ENCODE data around the gene TMEM151A. TPM values are rescaled to one million over a fixed set of nuclear protein-coding genes. Genes with fewer than 3 reads are reported as not detected.

Gene TMEM151A
- total RNA-seq, 1 donor from 2014 or later = not detected

GRCh38 chr11:66330931-66331330 lies 39.2 kb downstream of the TMEM151A start:
- Mint-ChIP-seq H3K4me3 (no peak overlapping the region), H3K27ac (no peak overlapping the region), H3K27me3 (ENCODE audit: insufficient read depth, low read depth) (peaks cover 7% of the 10 kb centered on the region), H3K36me3 (no peaks in the 10 kb centered on the region), H3K9me3 (no peaks in the 10 kb centered on the region), H3K4me1 (peaks cover 31% of the 10 kb centered on the region)
- no peak overlapping the region for H3K4me2 ChIP-seq
- no peak overlapping the region for H2AFZ ChIP-seq (replicated peaks)
- no peaks in the 10 kb centered on the region for H3K79me2 ChIP-seq (ENCODE audit: low read depth)
- no peaks in the 10 kb centered on the region for H3K9me3 ChIP-seq (ENCODE audit: low read depth)
- H4K20me1 ChIP-seq (ENCODE audit: low read depth) = no peaks in the 10 kb centered on the region
- H3K27ac ChIP-seq = no peak overlapping the region
- no peak overlapping the region for H3K4me3 ChIP-seq
- H3F3A ChIP-seq (ENCODE audit: low read depth) = no peaks in the 10 kb centered on the region
- no peak for DNase-seq (ENCODE audit: low spot score)
- H3K27me3 ChIP-seq = peaks cover 8% of the 10 kb centered on the region
- no peak overlapping the region for H3K9ac ChIP-seq
- peaks cover 8% of the 10 kb centered on the region for H3K4me1 ChIP-seq
- H3K36me3 ChIP-seq = no peaks in the 10 kb centered on the region
- no peak for TF ChIP-seq EZH2phosphoT487 (IDR thresholded peaks at IDR 0.05)
- TF ChIP-seq, protein P1, sequence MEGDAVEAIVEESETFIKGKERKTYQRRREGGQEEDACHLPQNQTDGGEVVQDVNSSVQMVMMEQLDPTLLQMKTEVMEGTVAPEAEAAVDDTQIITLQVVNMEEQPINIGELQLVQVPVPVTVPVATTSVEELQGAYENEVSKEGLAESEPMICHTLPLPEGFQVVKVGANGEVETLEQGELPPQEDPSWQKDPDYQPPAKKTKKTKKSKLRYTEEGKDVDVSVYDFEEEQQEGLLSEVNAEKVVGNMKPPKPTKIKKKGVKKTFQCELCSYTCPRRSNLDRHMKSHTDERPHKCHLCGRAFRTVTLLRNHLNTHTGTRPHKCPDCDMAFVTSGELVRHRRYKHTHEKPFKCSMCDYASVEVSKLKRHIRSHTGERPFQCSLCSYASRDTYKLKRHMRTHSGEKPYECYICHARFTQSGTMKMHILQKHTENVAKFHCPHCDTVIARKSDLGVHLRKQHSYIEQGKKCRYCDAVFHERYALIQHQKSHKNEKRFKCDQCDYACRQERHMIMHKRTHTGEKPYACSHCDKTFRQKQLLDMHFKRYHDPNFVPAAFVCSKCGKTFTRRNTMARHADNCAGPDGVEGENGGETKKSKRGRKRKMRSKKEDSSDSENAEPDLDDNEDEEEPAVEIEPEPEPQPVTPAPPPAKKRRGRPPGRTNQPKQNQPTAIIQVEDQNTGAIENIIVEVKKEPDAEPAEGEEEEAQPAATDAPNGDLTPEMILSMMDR (IDR thresholded peaks at IDR 0.05) = no peak
- no peak for TF ChIP-seq EZH2 (IDR thresholded peaks at IDR 0.05)

DNA sequence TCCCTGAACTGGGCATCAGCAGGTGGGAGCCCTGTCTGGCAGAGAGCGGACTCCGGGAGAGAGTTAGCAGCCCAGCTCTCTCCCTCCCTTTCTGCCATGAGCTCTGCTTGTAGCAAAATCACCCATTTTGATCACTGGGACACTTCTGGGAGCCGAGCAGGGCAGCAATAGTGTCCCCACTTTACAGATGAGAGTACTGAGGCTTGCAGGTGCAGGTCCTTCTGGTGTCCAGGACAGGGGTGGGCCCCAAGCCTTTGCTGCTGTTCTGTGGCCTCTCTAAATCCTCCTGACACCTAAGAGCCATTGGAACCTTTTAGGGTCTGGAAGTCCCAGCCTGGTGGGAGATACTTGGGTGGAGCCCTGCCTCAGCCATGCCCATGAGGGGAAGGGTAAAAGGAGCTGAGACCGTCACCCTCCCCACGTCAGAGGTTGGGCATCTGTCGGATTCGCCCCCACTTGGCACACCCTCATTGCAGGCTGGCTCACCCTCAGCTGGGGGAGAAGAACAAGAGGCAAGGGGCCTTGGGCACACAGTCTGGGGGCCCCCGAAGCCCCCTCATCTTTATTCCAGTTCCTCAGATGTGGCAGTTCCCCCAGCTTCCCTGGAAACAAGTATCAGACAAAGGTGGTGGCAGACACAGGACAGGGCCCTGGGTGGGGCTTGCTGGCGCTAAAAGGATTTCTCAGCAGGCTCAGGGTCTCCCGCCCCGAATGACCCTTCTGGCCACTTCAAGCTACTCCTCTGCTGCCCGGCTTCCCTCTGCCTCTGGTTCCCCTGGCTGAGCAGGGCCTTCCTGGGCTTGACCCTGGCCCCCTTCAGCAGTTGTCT lies 40.1 kb downstream of the TMEM151A start:
- TF ChIP-seq EZH2phosphoT487 (IDR thresholded peaks at IDR 0.05) = no peak
- no peak for TF ChIP-seq EZH2 (IDR thresholded peaks at IDR 0.05)
- TF ChIP-seq, protein P1 (IDR thresholded peaks at IDR 0.05) = no peak
- Histone ChIP-seq H3K4me1 (peaks cover 15% of the 10 kb centered on the region), H2AFZ (replicated peaks) (no peak overlapping the region), H3K27ac (no peak overlapping the region), H3K4me3 (no peak overlapping the region), H4K20me1 (ENCODE audit: low read depth) (peaks cover under 1% of the 10 kb centered on the region), H3K9me3 (ENCODE audit: low read depth) (no peaks in the 10 kb centered on the region), H3K4me2 (no peak overlapping the region), H3K79me2 (ENCODE audit: low read depth) (no peaks in the 10 kb centered on the region), H3K27me3 (peaks cover 8% of the 10 kb centered on the region), H3K9ac (no peak overlapping the region), H3F3A (ENCODE audit: low read depth) (peaks cover 4% of the 10 kb centered on the region), H3K36me3 (no peaks in the 10 kb centered on the region)
- peaks cover 32% of the 10 kb centered on the region for H3K4me1 Mint-ChIP-seq
- H3K36me3 Mint-ChIP-seq = no peaks in the 10 kb centered on the region
- H3K27me3 Mint-ChIP-seq (ENCODE audit: insufficient read depth, low read depth) = peaks cover 7% of the 10 kb centered on the region
- no peak for DNase-seq (ENCODE audit: low spot score)
- no peak overlapping the region for H3K4me3 Mint-ChIP-seq
- no peaks in the 10 kb centered on the region for H3K9me3 Mint-ChIP-seq
- H3K27ac Mint-ChIP-seq = no peak overlapping the region

- H3K36me3 Mint-ChIP-seq = no peaks in the 10 kb centered on the region
Observed at GRCh38 chr11:66332371-66333219, 40.9 kb downstream of the TMEM151A start.

More at GRCh38 chr11:66332371-66333219, 40.9 kb downstream of the TMEM151A start:
- Mint-ChIP-seq H3K27ac (no peak overlapping the region), H3K9me3 (no peaks in the 10 kb centered on the region), H3K27me3 (ENCODE audit: insufficient read depth, low read depth) (peaks cover 7% of the 10 kb centered on the region), H3K4me3 (no peak overlapping the region), H3K4me1 (peaks cover 35% of the 10 kb centered on the region)
- peaks cover 8% of the 10 kb centered on the region for H3K27me3 ChIP-seq
- no peak overlapping the region for H2AFZ ChIP-seq (replicated peaks)
- no peak overlapping the region for H3K4me3 ChIP-seq
- TF ChIP-seq, protein P1 (IDR thresholded peaks at IDR 0.05) = no peak
- no peak for TF ChIP-seq EZH2 (IDR thresholded peaks at IDR 0.05)
- H3K79me2 ChIP-seq (ENCODE audit: low read depth) = no peaks in the 10 kb centered on the region
- peaks cover 15% of the 10 kb centered on the region for H3K4me1 ChIP-seq
- H3K27ac ChIP-seq = no peak overlapping the region
- peaks cover 5% of the 10 kb centered on the region for H4K20me1 ChIP-seq (ENCODE audit: low read depth)
- H3K36me3 ChIP-seq = no peaks in the 10 kb centered on the region
- H3F3A ChIP-seq (ENCODE audit: low read depth) = peaks cover 12% of the 10 kb centered on the region
- H3K4me2 ChIP-seq = no peak overlapping the region
- H3K9ac ChIP-seq = no peak overlapping the region
- H3K9me3 ChIP-seq (ENCODE audit: low read depth) = no peaks in the 10 kb centered on the region
- no peak for DNase-seq (ENCODE audit: low spot score)

Data from neural progenitor cell (in vitro differentiated cells).